A549 (cell line): ENCODE measurements around the gene PRTG.

Experiments
- CHD4 ChIP-seq: fragments of 200-600 bp; sonication (generic); IDR thresholded peaks from 2 replicates; pipeline ENCODE4 v1.6.1; 2016; ENCODE audit warnings: antibody characterized with exemption, mild to moderate bottlenecking, borderline replicate concordance
- CTCF ChIP-seq: fragments of >200 bp; sonication (Bioruptor Twin); formaldehyde crosslinking; IDR thresholded peaks from 3 replicates; pipeline ENCODE4 v1.5.1; 2016
- MAFK ChIP-seq: fragments of 450-650 bp; IDR thresholded peaks from 2 replicates; pipeline ENCODE4 v1.6.1; 2014; ENCODE audit not compliant: partially characterized antibody
- MAZ ChIP-seq: fragments of 150-350 bp; IDR thresholded peaks from 2 replicates; pipeline ENCODE4 v1.6.1; 2014; ENCODE audit warnings: antibody characterized with exemption, low read depth, low read length, borderline replicate concordance
- POLR2A ChIP-seq: IDR thresholded peaks from 2 replicates; pipeline ENCODE4 v1.6.1; 2012; ENCODE audit warnings: mild to moderate bottlenecking, low read length
- POLR2AphosphoS2 ChIP-seq: conservative IDR thresholded peaks from 2 replicates; pipeline ENCODE4 v1.6.1; 2012; ENCODE audit warnings: low read length, improper control_type of control experiment, inconsistent platforms
- RAD21 ChIP-seq, 2 experiments: fragments of >200 bp in 1 of 2; sonication (Bioruptor Twin) in 1 of 2; formaldehyde crosslinking in 1 of 2; IDR thresholded peaks in 1 of 2; conservative IDR thresholded peaks in 1 of 2; 2 replicates in 1 of 2; 3 replicates in 1 of 2; pipeline ENCODE4 v1.6.1; 2012 to 2018; ENCODE audit warnings: inconsistent platforms in 1 of 2
- RFX5 ChIP-seq: fragments of 450-650 bp; IDR thresholded peaks from 2 replicates; pipeline ENCODE4 v1.7.1; 2014; ENCODE audit warnings: antibody characterized with exemption, mild to moderate bottlenecking, moderate library complexity
- ZC3H11A ChIP-seq: fragments of 450-650 bp; IDR thresholded peaks from 2 replicates; pipeline ENCODE4 v1.6.1; 2014; ENCODE audit warnings: antibody characterized with exemption, mild to moderate bottlenecking
- ZFP36 ChIP-seq: fragments of 450-650 bp; IDR thresholded peaks from 2 replicates; pipeline ENCODE4 v1.6.1; 2014; ENCODE audit warnings: borderline replicate concordance; ENCODE audit not compliant: partially characterized antibody

DNA sequence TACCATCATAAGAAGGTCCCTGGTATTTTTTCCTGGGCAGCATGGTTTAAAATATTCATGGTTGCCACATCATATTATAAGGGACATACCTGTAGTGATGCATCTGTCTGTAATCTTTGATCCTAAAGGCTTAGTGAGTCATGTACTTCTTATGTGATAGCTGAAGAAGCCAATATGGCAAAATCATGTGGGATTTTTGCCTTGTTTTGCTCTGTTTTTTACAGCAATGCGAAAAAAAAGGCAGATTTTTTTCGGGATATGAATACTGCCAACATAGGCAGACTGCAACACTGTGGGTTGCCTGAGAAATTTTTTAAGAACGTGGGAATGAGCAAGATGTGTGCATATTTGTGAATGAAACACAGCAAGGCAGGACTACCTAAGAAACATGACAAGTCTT lies 143.5 kb downstream of the PRTG start:
- TF ChIP-seq CTCF = no peak
- no peak for TF ChIP-seq MAZ
- no peak for TF ChIP-seq POLR2A
- no peak for TF ChIP-seq ZC3H11A
- no peak for TF ChIP-seq POLR2AphosphoS2
- TF ChIP-seq MAFK = no peak
- TF ChIP-seq CHD4 = no peak
- TF ChIP-seq ZFP36 = no peak
- TF ChIP-seq RAD21 (conservative IDR thresholded peaks at IDR 0.05 in 1 of 2, IDR thresholded peaks at IDR 0.05 in 1 of 2) = no peak
- no peak for TF ChIP-seq RFX5
